ENCODE data around the gene KARS1.
A peak's percentile ranks its signal among the peaks of the same experiment; 100 is the strongest.

Gene KARS1

DNA sequence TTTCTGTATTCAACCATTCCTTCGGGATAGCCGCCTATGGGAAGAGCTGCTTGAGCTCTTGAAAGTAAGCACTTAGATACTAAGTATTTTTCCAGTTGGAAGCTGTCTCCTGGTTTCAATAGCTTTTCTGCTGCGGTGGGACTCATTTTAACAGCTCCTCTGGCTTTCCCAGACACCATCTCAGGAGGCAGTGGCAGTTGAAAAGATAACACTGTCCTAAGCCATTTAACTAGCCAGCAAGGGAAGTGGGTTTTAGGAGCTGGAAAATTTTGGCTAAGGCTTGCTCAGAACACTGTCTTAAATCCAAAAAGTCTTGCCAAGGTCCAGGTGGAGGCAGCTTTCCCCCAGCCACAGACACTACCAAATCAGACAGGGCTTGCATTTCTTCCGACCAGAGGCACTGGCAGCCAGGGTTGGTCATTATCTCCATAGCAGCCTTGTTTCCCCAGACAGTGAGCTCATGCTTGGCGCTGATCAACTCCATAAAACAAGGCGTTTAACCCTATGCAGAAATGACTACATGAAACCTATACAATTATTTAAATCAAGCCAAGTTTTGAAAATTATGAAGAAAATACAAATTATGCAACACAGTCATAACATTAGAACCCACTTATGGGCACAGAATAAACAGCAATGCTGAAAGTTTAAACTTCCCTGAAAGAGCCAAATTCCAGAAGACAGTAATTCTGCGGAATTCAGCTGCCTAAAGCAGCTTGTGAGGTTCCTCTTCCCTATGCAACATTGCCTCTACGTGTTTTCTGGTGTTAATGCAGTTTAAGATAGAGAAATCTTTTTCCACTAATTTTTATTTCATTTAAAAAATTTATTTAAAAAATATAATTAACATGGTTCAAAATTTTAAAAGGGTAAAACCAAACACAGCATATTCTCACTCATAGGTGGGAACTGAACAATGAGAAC lies 56.3 kb downstream of the KARS1 start:
- no peak overlapping the region for H3K4me3 ChIP-seq (ENCODE audit: low read depth, low read length)
- DNase-seq (ENCODE audit: low read depth): no peak
- TF ChIP-seq, protein P1, sequence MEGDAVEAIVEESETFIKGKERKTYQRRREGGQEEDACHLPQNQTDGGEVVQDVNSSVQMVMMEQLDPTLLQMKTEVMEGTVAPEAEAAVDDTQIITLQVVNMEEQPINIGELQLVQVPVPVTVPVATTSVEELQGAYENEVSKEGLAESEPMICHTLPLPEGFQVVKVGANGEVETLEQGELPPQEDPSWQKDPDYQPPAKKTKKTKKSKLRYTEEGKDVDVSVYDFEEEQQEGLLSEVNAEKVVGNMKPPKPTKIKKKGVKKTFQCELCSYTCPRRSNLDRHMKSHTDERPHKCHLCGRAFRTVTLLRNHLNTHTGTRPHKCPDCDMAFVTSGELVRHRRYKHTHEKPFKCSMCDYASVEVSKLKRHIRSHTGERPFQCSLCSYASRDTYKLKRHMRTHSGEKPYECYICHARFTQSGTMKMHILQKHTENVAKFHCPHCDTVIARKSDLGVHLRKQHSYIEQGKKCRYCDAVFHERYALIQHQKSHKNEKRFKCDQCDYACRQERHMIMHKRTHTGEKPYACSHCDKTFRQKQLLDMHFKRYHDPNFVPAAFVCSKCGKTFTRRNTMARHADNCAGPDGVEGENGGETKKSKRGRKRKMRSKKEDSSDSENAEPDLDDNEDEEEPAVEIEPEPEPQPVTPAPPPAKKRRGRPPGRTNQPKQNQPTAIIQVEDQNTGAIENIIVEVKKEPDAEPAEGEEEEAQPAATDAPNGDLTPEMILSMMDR (IDR thresholded peaks at IDR 0.05; ENCODE audit: low read depth, low read length, missing control alignments): no peak

DNA sequence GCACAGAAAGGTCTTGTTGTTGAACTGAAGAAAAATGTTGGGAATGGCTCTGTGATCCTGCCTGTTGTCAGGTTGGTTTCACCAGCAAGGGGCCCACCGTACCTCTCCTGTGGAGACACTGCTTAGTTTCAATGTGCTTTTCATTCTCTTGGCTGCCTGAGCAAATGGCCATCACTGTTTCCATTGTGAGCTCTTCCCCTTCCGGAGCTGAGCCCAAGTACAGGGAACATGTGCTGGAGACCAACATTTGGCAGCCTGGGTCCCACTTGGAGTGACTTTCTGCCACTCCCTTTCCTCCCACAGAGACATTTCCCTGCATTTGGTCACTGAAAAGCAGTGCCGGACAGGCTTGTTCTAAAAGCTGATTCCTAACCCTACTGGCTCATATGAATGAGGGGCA lies 58.2 kb downstream of the KARS1 start:
- TF ChIP-seq, protein P1 (IDR thresholded peaks at IDR 0.05; ENCODE audit: low read depth, low read length, missing control alignments): no peak
- H3K4me3 ChIP-seq (ENCODE audit: low read depth, low read length): no peak overlapping the region
- DNase-seq (ENCODE audit: low read depth): no peak

DNA sequence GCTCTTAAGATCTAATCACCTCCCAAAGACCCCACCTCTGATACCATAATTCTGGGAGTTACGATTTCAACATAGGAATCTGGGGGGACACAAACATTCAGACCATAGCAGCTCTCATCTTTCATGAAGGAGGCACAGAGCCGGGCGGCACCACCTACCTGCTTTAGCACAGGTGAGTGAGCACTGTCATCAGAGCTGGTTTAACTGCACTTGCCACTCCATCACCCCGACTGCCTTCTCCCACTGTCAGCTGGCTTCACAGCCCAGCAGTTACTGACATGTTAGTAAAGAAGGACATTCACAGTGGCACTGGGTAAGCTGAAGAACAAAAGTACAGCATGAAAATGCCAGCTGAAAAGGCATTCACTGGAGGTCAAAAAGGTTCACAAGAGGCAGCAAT lies 58.7 kb downstream of the KARS1 start:
- DNase-seq (ENCODE audit: low read depth): no peak
- no peak overlapping the region for H3K4me3 ChIP-seq (ENCODE audit: low read depth, low read length)
- TF ChIP-seq, protein P1 (IDR thresholded peaks at IDR 0.05; ENCODE audit: low read depth, low read length, missing control alignments): no peak

DNA sequence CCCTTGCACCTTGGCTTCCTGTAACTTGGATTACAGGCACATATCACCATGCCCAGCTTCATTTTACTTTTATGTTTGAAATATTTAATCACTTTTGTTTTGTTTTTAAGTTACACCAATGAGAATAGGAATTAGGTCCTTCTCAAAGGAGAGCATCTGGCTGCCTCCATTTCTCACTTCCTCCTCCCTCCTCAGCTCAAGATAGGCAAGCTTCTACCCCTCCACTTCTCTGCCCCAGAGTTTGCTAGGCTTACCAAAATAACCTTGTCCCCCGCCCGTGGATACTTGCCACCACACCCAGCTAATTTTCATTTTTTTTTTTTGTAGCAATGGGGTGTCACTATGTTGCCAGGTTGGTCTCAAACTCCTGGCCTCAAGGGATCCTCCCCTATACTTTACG lies 63.4 kb downstream of the KARS1 start:
- DNase-seq (ENCODE audit: low read depth): peak; percentile 46
- TF ChIP-seq, protein P1 (IDR thresholded peaks at IDR 0.05; ENCODE audit: low read depth, low read length, missing control alignments): no peak
- H3K4me3 ChIP-seq (ENCODE audit: low read depth, low read length): no peak overlapping the region

DNA sequence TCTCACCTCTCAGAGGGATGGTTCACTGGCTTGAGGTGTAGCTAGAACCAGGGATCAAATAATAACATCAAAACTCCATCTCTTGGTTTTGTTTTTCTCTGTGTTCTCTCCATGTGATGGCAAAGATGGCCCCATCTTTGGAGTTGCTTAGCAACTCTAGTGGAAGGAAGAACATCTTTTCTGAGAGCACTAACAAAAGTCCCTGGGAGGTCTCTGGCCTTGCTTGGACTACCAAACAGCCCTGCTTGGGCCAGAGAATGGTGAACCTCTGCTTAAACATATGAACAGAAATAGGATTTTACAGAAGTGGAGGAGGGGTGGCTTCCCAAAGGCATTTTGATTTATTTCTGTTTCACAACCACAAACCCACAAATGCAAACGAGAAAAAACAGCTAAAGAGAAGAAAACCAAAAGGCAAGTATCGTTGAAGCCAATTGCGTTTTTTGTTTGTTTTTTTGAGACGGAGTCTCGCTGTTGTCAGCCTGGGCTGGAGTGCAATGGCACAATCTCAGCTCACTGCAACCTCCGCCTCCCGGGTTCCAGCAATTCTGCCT lies 68.1 kb downstream of the KARS1 start:
- peak; percentile 40 for DNase-seq (ENCODE audit: low read depth)
- TF ChIP-seq, protein P1 (IDR thresholded peaks at IDR 0.05; ENCODE audit: low read depth, low read length, missing control alignments): no peak
- H3K4me3 ChIP-seq (ENCODE audit: low read depth, low read length): no peak overlapping the region

DNA sequence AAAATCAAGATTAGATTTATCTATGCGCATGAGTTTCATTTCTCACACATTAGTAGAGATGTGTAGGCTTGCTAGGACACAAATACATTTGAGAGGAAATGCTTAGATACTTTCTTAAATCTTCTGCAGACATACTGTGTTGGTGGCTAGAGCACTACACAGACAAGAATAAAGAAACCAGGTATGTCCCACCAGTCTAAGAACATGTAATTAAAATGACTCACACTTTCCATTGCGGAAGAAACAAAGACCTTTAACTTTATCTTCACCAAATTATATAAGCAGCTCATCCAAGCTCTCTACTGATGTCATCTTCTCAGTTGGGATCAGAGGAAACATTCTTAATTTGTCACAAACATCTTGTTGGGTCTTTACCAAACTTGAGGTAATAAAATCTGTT lies 68.7 kb downstream of the KARS1 start:
- DNase-seq (ENCODE audit: low read depth): no peak
- TF ChIP-seq, protein P1 (IDR thresholded peaks at IDR 0.05; ENCODE audit: low read depth, low read length, missing control alignments): no peak
- H3K4me3 ChIP-seq (ENCODE audit: low read depth, low read length): no peak overlapping the region
